Nephron (organoid): ENCODE measurements around the gene PAX5.
A peak's percentile ranks its signal among the peaks of the same experiment; 100 is the strongest.

ENCODE experiments used
- H3K27ac Mint-ChIP-seq, 3 experiments: 2 replicates each; pipeline ENCODE4 v1.8.0; 2020; ENCODE audit warnings: mixed read lengths in 3 of 3, mild to moderate bottlenecking in 2 of 3, moderate library complexity in 1 of 3
- H3K27me3 Mint-ChIP-seq: 2 replicates; pipeline ENCODE4 v1.8.0; 2021; ENCODE audit warnings: low read depth, mild to moderate bottlenecking, moderate library complexity, mixed read lengths
- H3K36me3 Mint-ChIP-seq: 2 replicates; pipeline ENCODE4 v1.8.0; 2020; ENCODE audit warnings: low read depth, mixed read lengths
- H3K4me1 Mint-ChIP-seq: 2 replicates; pipeline ENCODE4 v1.8.0; 2020; ENCODE audit warnings: mixed read lengths
- H3K4me3 Mint-ChIP-seq, 3 experiments: 2 replicates each; pipeline ENCODE4 v1.8.0; 2020; ENCODE audit warnings: mild to moderate bottlenecking in 3 of 3, mixed read lengths in 3 of 3, moderate library complexity in 2 of 3
- H3K9me3 Mint-ChIP-seq: 2 replicates; pipeline ENCODE4 v1.8.0; 2020; ENCODE audit warnings: mixed read lengths
- CTCF ChIP-seq, 3 experiments: fragments of 200-600 bp; sonication (generic); IDR thresholded peaks; one replicate each; pipeline ENCODE4 v1.5.0; 2021; ENCODE audit warnings: antibody characterized with exemption in 3 of 3; ENCODE audit not compliant: unreplicated experiment in 3 of 3

Gene PAX5

DNA sequence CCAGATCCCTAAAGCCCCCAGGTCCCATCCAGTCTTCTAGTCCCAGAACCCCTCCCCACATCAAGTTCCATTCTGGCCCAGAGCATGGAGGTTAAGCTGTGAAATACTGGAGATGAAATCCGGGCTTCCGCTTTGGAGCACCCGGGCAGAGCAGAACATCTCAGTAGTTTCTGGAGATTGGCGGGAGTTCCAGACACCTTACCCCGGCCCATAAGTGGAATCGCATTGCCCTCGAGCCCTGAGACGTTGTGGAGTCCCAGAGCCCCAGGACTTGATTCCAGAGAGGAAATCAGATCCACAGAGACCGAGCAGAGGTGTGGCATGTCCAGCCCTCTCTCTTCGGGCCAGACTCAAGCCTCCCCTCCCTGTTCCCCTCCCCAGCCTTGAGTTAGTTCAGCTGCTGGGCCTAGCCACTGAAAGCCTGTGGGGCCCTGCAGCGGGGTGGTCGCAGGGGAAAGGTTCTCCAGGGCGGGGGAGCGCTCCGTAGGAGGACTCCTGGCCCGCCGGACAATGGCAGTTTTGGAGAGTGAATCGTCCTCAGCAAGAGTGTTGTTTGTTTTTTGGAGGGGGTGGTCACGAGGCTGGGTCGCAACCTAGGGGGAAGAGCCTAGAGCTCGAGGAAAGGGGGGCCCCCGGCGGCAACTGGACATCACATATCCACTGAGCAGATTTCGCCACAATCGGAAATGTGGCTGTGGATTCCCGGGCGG lies 1.0 kb upstream of the PAX5 start:
- Mint-ChIP-seq H3K4me3 (peak overlapping the region; percentile 51 to 76 (median 68)), H3K9me3 (peaks cover 8% of the 10 kb centered on the region), H3K27ac (no peak overlapping the region), H3K36me3 (no peaks in the 10 kb centered on the region), H3K27me3 (peaks cover 100% of the 10 kb centered on the region), H3K4me1 (peaks cover 17% of the 10 kb centered on the region)
- no peak for TF ChIP-seq CTCF (IDR thresholded peaks at IDR 0.05; ENCODE audit: unreplicated experiment in 3 of 3)

DNA sequence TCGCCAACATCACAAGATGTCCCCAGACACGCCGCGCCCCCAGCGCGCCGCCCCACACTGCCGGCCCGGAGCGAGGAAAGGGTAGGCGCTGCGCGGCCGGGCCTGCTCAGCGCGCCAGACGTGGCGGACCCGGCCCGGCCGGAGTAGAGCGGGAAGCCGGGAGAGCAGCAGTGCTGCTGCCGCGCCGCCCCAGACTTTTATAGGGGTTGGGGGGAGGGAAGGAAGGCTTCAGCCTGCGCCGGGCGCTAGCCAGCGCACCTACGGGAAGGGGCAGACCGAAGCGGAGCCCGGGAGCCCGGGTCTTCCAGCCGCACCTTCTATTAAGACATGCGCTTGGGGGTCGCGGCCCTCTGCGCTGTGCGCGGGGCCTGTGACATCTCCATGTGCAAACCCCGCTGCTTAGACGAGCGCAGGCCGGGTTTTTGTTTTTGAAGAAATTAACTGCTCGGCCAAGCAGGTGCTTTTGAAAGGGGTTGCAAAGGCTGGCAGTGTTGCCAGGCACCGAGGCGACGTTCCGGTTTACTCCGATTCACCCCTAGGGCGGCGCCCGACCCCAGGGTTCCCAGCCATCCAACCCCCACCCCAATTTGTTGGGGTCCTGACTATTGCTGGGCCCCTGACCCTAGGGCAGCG lies 353 bp upstream of the PAX5 start:
- Mint-ChIP-seq H3K4me1 (peaks cover 17% of the 10 kb centered on the region), H3K27me3 (peaks cover 100% of the 10 kb centered on the region), H3K4me3 (peak overlapping the region; percentile 41 to 76 (median 51)), H3K27ac (no peak overlapping the region), H3K9me3 (peaks cover 8% of the 10 kb centered on the region), H3K36me3 (no peaks in the 10 kb centered on the region)
- TF ChIP-seq CTCF (IDR thresholded peaks at IDR 0.05; ENCODE audit: unreplicated experiment in 3 of 3): no peak

DNA sequence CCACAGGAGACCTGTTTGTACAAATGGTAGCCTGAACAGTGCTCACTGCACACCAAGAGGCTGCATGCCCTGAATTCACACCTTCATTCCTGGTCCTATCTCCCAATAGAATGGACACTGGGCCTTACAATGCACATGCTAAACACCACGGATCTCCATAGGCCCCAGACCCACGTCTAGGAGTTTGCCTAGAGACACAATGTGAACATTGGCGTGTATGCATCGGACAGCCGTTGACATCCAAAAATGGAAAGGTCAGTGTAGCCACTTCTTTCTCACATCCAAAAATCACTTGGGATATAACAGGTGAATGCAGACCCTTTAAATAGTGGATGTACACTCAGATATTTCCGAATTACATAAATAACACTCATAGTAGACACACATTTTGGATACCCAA lies 927 bp downstream of the PAX5 start:
- TF ChIP-seq CTCF (IDR thresholded peaks at IDR 0.05; ENCODE audit: unreplicated experiment in 3 of 3): no peak
- Mint-ChIP-seq H3K36me3 (no peaks in the 10 kb centered on the region), H3K4me1 (peaks cover 17% of the 10 kb centered on the region), H3K27ac (no peak overlapping the region), H3K9me3 (peaks cover 8% of the 10 kb centered on the region), H3K27me3 (peaks cover 100% of the 10 kb centered on the region), H3K4me3 (no peak overlapping the region)

DNA sequence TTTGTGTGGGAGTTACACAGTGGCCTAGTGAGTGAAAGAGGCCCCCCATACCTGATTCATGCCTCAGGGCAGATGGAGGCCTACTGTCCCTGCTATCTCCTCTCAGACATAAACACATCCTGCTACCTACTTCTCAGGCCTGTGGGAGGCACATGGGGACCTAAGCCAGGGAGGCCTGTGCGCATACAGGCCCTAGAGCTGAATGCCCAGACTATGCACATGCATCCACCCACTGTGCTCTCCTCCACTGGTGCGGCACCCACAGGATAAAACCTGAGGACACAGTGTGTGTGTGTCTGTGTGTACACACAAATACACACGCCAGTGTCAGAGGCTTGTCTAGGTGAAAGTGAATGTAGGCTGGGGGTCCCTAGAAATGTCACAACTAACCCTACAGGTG lies 1.4 kb downstream of the PAX5 start:
- peaks cover 11% of the 10 kb centered on the region for H3K9me3 Mint-ChIP-seq
- peaks cover 20% of the 10 kb centered on the region for H3K4me1 Mint-ChIP-seq
- no peak overlapping the region for H3K4me3 Mint-ChIP-seq
- H3K36me3 Mint-ChIP-seq: no peaks in the 10 kb centered on the region
- peaks cover 100% of the 10 kb centered on the region for H3K27me3 Mint-ChIP-seq
- H3K27ac Mint-ChIP-seq: no peak overlapping the region
- no peak for TF ChIP-seq CTCF (IDR thresholded peaks at IDR 0.05; ENCODE audit: unreplicated experiment in 3 of 3)

DNA sequence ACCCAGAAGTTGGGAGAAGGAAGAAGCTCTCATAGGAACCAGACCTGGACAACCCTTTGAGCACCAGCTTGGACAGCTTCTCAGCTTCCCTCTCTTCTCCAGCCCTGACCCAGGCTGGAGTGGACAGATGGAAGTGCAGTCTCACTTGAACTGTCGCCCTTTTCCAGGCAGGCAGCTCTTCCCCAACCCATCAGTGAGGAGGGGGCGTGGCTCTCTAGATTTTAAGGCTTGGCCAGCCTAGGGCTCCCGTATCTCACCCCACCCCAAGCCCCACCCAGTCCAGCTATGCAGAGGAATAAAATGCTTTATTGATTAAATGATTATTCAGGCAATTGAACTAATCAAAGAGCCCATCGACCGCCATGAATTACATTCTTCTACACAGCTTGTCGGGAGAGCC lies 2.2 kb downstream of the PAX5 start:
- H3K4me1 Mint-ChIP-seq: peaks cover 17% of the 10 kb centered on the region
- H3K36me3 Mint-ChIP-seq: no peaks in the 10 kb centered on the region
- H3K27ac Mint-ChIP-seq: no peak overlapping the region
- H3K9me3 Mint-ChIP-seq: peaks cover 11% of the 10 kb centered on the region
- H3K27me3 Mint-ChIP-seq: peaks cover 100% of the 10 kb centered on the region
- H3K4me3 Mint-ChIP-seq: no peak overlapping the region
- no peak for TF ChIP-seq CTCF (IDR thresholded peaks at IDR 0.05; ENCODE audit: unreplicated experiment in 3 of 3)

- peaks cover 14% of the 10 kb centered on the region for H3K4me1 Mint-ChIP-seq
- H3K27ac Mint-ChIP-seq: no peak overlapping the region
- no peaks in the 10 kb centered on the region for H3K36me3 Mint-ChIP-seq
- no peak overlapping the region for H3K4me3 Mint-ChIP-seq
- no peak for TF ChIP-seq CTCF (IDR thresholded peaks at IDR 0.05; ENCODE audit: unreplicated experiment in 3 of 3)
- H3K9me3 Mint-ChIP-seq: peaks cover 11% of the 10 kb centered on the region
- peaks cover 99% of the 10 kb centered on the region for H3K27me3 Mint-ChIP-seq
Measured at GRCh38 chr9:37031081-37031480, 3.0 kb downstream of the PAX5 start.
